ENCODE measurements around the gene MMS22L.
"Not testable (repeated sequence)": the region's sequence is repeated elsewhere in the genome, so short reads cannot be mapped to it uniquely, and the experiment has no call there.

Gene MMS22L

DNA sequence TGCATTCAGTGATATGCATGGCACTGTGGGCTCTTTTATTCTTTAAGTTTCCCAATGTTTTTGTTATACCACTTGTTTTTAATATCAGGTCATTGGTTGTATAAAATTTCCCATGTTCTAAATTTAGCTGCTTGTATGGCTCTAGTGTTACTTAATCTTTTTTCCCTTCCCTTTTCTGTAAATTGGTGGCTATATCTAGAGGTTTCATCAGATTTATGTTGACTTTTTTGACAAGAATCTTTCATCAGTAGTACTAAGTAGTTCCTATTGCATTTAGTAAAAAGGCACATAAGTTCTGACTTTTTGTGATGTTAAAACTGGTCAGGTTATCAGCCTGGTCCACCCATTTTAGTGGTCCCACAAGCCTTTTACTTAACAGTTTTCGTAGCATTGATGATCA is 51.1 kb downstream of the MMS22L start:
- DNase-seq = no peak

DNA sequence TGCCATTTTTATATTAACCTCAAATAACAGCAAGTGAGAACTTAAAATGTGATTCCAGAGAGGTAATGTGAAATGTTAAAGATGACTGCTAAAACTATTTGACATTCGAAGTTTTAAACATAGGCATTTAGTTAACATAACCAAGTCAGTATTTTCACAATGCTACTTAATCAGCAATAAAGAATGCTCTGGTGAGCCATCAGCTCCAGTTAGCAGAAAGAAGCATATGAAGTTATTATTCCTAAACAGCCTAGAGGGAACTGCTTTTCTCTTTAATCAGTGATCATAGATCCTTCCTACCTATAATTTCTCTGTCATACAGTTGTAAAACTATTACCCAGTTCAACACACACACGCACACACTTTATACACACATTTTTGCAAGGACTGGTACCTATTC is 60.1 kb downstream of the MMS22L start:
- no peak for DNase-seq

DNA sequence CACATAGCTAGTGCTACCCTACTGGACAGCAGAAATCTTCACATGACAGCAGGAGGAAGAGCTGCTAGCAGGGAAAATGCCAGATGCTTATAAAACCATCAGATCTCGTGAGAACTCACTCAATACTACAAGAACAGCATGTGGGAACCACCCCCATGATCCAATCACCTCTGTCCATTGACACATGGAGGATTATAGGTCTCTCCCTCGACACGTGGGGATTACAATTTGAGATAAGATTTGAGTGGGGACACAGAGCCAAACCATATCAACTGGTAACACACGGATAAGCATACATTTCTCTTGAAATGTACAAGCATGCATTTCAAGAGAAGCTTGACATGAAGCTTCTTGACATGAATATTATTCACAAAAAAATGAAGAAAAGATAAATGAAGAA is 64.1 kb downstream of the MMS22L start:
- no peak for DNase-seq

DNA sequence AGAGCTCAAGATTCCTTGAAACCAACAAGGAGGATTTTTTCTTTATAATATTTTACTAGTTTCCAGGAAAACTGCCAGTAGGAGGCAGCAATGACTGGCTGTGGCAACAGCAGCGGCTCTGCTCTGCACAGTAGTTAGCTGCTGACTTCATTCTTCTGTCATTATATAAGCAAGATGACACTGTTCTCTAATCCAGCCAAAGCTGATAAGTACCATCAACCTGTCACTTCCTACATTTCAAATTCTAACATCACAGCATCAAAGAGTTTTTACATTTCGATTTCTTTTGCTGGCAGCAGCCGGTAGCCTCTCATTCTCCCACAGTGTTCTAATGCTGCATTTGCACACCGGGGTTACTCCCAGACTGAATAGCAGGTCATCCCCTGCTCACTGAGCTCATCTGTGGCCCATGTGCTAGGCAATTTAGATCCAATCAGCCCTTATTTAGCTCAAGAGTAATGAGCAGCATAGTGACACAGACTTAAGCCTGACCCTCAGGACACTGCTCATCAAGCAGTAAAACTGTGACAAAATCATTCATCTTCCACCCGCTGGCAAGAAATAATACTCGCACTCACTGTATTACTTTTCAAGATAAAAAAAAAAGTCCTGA is 67.8 kb downstream of the MMS22L start:
- peak; percentile 12 for DNase-seq

DNA sequence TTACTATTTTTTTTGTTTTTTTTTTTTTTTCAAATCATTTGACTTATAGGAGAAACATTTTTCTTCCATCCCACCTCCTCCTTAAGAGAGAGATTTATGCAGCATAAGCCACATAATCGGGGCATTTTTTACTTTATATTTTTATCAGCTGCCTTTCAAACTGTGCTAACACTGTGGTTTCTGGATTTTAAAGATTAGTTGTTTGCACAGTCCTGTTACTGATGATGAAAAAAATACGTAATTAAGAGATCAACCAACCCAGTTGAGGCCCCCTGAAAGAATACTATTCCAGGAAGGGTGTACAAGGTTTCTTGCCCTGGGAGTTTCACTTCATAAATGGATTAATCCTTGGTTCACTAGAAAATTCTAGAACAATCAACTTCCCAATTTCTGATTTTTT is 68.3 kb downstream of the MMS22L start:
- DNase-seq = no peak

DNA sequence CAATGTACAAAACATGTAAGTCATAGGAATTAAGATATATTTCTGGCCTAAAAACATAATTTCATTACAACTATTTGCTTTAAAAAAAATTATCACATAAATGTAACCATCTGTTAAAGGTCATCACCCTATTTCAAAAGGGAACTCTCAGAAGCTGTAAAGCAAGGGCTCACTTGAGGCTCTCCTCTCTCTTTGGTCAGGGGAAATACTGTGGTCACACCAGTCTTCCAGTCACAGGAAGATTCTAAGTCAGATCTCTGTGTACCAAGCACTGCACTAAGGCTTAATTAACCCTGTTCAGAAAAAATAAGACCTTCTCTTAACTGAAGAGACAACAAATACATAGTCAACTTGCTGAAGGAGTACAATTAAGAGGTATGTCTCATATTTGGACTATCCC is 75.6 kb downstream of the MMS22L start:
- DNase-seq = no peak

DNA sequence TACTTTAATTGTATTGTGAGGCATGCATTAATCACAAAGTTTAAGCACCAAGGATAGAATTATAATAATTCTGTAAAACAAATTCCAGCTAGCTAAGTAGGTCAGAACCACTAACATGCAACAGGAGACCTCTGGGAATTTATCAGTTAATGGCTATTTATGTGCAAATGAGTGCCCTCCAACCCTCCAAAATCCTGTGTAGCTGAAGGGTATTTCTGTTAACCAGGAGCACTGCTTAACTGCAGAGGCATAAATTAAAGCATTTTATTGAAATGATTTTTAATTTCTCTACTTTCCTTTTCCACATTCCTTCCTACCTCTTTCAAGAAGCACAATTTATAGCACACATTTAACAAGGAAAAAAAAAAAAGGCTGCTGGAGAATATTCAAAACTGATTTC is 77.0 kb downstream of the MMS22L start:
- DNase-seq = no peak

DNA sequence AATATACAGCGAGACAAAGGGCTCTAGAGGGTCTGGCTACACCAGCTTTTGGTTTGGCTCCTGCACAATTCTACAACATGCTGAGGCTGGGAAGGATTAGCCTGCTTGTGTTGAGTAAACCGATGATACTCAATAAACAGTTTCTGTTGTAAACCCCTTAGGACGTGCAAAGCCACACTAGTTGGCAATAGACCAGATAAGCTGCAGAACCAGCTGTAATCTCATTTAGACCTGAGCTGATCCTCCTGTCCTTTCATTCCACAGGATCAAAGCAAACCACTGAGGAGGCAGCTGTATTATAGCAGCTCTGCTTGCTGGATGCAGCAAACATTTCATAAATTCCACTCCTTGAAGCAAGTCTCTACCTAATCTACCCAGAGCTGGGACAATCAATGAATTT is 79.7 kb downstream of the MMS22L start:
- no peak for DNase-seq

DNA sequence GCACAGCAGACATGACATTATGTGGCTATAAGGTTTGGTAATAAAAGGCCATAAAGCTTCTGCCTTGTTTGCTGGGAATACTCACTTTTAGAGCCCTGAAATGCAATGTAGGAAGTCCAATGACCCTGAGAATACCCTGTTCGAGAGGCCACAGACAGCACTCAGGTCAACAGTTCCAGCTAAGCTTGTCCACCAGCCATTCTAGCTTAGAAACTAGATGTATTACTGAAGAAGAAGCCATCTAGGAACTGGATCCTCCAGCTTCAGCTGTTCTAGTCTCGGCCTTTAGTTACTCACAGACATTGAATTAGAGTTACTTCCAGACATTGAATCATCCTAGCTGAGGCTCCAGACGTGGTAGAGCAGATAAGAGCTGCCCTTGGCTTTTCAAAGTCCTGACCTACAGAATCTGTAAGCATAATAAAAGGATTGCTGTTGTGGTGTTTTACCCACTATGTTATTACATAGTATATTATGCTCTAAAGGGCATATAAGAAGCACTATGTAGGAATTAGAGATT is 84.9 kb downstream of the MMS22L start:
- no peak for DNase-seq

DNA sequence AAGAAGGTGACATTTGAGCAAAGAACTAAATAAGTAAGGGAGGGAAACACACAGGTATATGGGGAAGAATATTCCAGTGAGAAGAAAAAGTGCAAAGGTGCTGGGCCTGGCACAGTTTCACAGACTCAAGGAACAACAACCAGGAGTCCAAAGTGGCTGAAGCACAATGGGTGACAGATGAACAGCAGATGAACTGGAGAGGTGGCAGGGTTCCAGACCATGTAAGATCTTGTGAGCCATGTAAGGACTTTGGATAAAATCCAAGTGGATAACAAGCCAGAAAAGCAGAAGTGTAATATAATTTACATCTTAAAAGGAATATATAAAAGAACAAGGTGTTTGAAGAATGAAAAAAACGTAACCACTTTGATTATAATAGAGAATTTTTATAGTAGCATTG is 87.9 kb downstream of the MMS22L start:
- no peak for DNase-seq

DNA sequence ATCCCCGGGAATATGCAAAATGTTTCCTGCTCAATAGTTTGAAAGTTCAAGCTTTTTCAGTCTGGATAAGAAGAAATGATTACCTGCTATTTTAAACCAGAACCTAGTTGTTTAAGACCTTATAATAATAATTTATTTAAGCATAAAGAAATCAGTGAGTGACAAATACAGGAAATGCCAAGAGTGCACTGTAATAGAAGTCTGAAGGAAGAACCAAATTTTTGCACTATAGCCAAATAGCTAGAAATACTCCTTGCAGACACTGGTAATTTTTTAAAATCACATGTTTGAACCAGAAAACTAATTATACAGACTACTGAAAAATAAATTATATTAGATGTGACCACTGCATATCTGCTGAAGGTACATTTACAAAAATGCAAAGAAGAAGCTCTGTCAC is 93.2 kb downstream of the MMS22L start:
- DNase-seq = no peak

DNA sequence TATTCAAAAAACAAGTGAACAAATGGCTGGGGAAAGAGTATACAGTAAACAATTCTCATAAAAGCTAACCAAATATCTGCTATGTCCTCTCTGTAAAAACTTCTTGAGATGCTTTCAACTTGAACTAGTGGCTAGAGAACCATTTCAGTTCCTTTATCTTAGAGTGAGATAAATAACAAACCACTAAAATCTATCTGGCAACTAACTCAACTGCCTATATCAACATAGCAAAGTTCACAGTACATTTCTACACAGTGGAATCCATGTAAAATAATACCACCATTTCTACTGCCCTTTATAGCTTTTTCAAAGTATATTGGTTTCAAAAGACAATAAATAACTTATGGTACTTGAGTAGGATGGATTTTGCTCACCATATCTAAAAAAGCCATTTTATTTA is 95.1 kb downstream of the MMS22L start:
- no peak for DNase-seq

DNA sequence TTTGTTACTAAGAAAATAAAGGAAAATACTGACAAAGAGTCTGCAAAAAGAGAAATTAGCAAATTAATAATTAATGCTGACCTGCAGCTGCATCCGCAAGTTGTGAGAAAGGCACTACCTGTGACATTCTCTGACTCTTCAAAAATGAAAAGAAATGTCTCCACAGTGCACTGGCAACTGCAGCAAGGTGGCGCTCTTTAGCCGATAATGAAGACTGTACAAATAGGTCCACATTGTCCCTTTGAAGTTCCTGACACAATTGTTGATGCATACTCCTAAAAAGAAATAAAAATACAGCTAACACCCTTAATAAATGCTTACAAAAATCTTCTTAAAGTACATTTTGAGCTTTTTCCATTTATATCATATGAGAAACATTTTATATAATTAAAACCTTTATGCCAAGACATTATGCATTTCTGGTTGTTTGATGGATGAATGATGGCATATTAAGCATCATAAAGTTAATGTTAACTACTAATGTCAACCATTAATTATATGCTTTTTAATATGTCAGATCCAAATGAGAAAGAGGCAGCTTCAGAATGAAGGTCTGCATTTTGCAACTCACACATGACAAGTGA is 96.5 kb downstream of the MMS22L start:
- peak; percentile 66 for DNase-seq

DNA sequence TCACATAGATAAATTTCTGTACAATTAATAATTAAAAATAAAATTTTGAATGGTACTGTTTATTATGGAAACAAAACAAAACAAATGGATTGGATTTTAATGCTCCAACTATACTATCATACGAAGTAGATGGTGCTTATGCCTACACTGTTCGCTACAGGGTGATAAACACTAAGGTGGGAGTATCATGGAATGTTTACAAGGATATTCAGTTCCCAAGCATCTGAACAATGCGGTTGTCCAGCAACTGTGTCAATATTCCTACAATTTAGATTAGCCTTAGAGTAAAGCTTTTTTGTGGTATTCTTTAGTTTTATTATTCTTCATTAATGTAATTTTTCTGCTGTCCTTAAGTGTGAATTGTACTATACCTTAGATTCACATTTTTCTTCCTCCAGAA is 105.1 kb downstream of the MMS22L start:
- DNase-seq = no peak

DNA sequence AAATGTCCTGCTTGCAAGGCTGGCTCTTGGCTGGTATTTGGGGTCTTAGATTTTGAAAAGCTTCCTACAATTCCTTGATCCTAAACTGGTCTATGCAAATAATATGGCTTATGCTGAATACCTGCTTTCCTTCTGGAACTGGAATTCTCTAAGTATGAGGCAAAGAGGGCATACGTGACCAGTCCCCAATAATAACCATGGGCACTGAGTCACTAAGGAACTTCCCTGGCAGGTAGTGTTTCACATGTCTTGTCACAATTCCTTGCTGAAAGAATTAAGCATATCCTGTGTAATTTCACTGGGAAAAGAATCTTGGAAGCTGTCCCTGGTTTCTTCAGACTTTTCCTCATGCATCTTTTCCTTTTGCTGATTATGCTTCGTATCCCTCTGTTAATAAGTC is 106.5 kb downstream of the MMS22L start:
- no peak for DNase-seq

DNA sequence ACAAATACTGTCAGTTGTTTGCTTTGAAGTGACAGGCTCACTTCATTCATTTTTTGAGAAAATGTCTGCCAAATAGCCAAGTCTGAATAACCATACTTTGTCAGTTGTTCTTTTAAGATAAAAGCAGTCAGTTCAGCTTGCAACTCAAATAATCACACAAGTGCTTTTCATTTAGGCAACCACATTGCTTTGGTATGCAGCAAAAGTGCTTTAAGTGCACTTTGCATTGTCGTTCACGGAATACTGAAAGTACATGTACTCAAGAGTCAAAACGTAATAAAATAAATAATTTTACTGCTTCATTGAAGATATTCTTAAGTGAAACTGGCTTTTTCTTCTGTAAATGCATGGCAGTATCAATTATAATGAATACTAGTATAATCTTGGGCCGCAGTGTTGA is 107.2 kb downstream of the MMS22L start:
- no peak for DNase-seq

DNA sequence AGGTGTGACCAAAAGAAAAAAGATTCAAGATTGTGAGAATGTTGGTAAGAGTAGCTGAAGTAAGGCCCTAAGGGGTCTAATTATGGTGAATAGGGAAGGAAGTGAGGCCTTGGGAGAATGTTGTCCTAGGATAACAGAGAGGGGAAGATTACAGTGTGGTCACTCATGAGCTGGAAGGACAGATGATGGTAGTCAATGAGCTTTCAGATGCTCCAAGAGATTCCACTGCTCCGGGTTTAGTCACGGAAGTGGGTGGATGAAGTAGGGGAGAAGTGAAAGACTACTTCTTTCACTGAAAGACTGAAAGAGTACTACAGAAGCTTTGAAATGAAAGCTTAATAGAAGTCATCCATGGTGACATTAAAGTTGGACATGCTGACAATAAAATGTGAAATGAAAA is 108.5 kb downstream of the MMS22L start:
- DNase-seq = no peak

DNA sequence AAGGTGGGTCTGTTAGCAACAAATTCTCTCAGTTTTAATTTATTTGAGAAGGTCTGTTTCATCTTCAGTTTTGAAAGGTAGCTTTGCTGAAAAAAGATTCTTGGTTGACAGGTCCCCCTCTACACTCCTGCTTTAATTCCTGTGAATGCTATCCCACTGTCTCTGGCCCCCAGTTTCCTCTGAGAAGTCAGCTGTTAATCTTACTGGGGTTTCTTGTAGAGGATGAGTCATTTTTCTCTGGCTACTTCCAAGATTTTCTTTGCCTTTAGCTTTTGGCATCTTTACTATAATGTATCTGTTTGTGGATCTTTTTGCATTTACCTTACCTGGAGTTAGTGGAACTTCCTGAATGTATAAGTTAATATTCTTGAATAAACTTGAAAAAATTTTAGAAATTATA is 122.7 kb downstream of the MMS22L start:
- no peak for DNase-seq

DNA sequence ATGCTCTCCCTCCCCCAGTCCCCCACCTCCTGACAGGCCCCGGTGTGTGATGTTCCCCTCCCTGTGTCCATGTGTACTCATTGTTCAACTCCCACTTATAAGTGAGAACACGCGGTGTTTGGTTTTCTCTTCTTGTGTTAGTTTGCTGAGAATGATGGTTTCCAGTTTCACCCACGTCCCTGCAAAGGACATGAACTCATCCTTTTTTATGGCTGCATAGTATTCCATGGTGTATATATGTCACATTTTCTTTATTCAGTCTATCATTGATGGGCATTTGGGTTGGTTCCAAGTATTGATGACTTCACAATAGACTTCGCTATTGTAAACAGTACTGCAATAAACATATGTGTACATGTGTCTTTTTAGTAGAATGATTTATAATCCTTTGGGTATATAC is 127.6 kb downstream of the MMS22L start:
- not testable (repeated sequence) for DNase-seq

DNA sequence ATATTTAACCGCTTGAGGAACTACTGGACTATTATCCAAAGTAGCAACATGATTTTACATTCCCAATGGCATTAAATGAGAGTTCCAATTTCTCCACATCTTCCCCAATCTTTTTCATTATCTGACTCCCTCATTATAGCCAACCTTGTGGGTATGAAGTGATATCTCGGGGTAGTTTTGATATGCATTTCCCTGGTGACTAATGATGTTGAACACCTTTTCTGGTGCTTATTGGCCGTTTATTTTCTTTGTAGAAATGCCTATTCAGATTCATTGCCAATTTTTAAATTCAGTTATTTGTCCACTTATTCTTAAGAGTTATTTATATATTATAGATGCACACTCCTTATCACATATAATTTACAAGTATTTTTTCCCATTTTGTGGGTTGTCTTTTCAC is 129.0 kb downstream of the MMS22L start:
- DNase-seq = no peak

DNA sequence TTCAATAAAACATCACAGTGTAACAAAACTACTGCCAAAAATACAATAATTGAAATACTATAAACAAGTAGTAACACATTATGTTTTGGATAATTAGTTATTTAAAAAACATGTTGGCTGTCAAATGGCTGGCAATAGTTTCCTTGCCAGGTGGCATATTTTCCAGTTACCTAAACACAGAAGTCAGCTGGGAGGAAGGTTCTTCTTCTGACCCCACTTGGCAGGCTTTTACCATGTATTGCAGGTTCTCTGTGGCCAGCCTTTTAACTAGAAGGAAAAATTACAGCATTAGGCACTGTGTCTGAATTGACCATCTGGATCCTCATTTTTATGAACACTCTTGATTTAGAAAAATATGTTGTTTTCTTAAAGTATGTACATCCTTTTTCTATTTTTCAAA is 131.4 kb downstream of the MMS22L start:
- no peak for DNase-seq

DNA sequence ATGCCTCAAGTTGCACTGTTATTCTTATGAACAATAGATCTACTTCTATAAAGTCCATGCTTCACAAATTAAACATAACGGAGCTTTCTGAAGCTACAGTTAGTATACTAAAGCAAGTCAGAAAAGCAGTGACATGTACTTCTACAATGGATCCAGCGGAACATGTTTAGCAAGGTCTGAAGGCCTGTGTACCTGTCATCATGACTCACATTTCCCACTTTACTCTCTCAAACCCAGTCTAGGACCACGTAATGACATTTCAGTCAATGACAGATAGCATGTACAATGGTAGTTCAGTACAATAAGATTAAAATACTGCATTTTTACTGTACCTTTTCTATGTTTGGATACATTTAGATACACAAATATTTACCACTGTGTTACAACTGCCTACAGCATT is 132.1 kb downstream of the MMS22L start:
- no peak for DNase-seq

DNA sequence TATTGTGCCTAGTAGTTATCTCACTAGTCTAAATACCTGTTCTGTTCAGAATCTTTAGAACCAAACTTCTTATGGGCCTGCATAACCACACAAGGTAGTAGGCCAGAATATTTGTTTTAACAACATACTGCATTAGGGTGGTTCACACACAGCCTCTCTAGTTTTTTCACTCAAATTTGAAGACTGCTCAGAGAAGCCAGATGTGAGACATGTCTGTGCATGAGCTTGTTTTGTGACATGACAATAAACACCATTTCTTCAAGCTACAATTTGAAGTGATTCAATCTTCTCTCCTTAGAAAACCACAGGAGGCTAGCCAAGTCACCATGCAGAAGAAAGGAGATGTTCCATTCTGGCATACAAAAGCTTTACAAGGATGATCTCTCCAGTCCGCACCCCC is 135.6 kb downstream of the MMS22L start:
- no peak for DNase-seq

DNA sequence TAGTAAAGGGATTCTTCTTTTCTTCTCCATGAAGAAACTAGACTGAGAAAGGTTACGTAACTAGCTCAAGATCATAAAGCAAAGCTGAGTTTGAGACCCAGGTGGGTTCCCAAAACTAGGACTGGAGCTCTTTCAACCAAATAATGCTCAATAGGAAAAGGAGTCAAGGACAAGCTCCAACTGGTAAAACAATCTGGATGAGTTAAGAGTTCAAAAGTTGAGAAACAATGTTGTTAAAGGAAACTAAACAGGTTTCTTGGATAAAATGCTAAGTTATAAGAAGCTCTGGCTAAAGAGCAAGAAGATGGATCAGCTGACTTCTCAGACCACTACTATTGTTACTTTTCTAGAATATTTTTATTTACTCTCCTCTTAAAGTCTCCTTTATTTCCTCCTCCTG is 137.3 kb downstream of the MMS22L start:
- no peak for DNase-seq

DNA sequence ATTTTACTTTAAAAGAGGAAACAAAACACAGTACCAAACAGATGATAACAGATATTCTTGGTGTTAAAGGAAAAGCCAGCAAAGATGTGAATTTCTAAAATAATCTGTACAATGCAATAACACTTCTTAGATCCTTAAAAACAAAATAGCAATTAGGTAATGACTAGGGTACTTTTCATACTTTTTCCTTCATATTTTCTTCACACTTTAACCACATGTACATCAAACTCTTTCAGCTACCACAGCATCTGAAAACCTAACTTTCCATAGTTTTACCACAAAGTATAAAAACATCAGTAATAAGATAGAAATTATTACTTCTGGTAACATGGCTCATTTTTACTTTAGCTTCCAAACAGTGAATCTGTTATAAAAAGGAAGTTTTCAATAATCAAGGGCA is 141.3 kb downstream of the MMS22L start:
- DNase-seq = no peak

Measured in CD4-positive, alpha-beta T cell treated with Interleukin-12 subunit alpha and Interleukin-12 subunit beta, for 1 hour (primary cell).